GM12878 (cell line): Measurements from ENCODE around the gene BLNK. TPM values are rescaled to one million over a fixed set of nuclear protein-coding genes. Genes with fewer than 3 reads are reported as not detected.

Experiments
- ATAC-seq: fragments of 200-7000 bp; cut with Tn5 transposase; 3 replicates; pipeline ENCODE4 v1.9.1; 2020; ENCODE audit warnings: mild to moderate bottlenecking, moderate library complexity
- BruUV-seq: library from RNA; stranded (reverse); fragments of 400-500 nt; replicated peaks from 2 replicates; lab custom pipeline; 2021; lab: Mats Ljungman, UMichigan
- CTCF ChIA-PET: fragments of 300-600 bp; sonication (Branson Sonifier 250); formaldehyde crosslinking; extraction: SDS; loops from one replicate; lab custom pipeline; 2021; ENCODE audit warnings: inconsistent platforms; lab: Yijun Ruan, JAX
- POLR2A ChIA-PET: fragments of 350-600 bp; formaldehyde crosslinking; extraction: SDS; loops from one replicate; lab custom pipeline; 2021; ENCODE audit warnings: inconsistent platforms; lab: Charles Lee
- RAD21 ChIA-PET: fragments of 300-600 bp; sonication (Branson Sonifier 250); formaldehyde crosslinking; loops from one replicate; lab custom pipeline; 2023; ENCODE audit warnings: antibody characterized with exemption; ENCODE audit not compliant: unreplicated experiment; lab: Charles Lee
- SMC1A ChIA-PET: fragments of 300-600 bp; sonication (Branson Sonifier 250); formaldehyde crosslinking; loops from one replicate; lab custom pipeline; 2023; ENCODE audit not compliant: unreplicated experiment, uncharacterized antibody; lab: Charles Lee
- DNase-seq: peaks from one replicate; pipeline ENCODE4 v3.0.0-alpha.2; 2011; ENCODE audit warnings: low read depth, low spot score
- FAIRE-seq: peaks from 3 replicates; lab custom pipeline; 2011; peaks lifted over from hg19 to GRCh38; lab: Jason Lieb, UNC
- H2AFZ ChIP-seq: 2 replicates; pipeline ENCODE4 v1.6.0; 2011; ENCODE audit warnings: low read depth, low read length, control low read depth; ENCODE audit not compliant: control insufficient read depth
- H3K27ac ChIP-seq: 2 replicates; pipeline ENCODE4 v1.5.1; 2011; ENCODE audit warnings: control low read depth; ENCODE audit not compliant: control insufficient read depth, insufficient read depth
- H3K27me3 ChIP-seq, 2 experiments: replicated peaks in 1 of 2; 2 replicates each; pipeline versions ENCODE4 v1.6.0 to v1.6.1; 2011; ENCODE audit warnings: low read length in 1 of 2; ENCODE audit not compliant: control insufficient read depth in 2 of 2, insufficient read depth in 2 of 2
- H3K36me3 ChIP-seq, 2 experiments: 2 replicates each; pipeline ENCODE4 v1.5.1; 2011; ENCODE audit warnings: low read length in 1 of 2; ENCODE audit not compliant: control insufficient read depth in 2 of 2, insufficient read depth in 2 of 2
- H3K4me1 ChIP-seq: 2 replicates; pipeline ENCODE4 v1.6.1; 2011; ENCODE audit warnings: mild to moderate bottlenecking, low read length, moderate library complexity, mixed read lengths; ENCODE audit not compliant: control insufficient read depth, insufficient read depth
- H3K4me2 ChIP-seq: 2 replicates; pipeline ENCODE4 v1.6.0; 2011; ENCODE audit warnings: control low read depth; ENCODE audit not compliant: control insufficient read depth, insufficient read depth
- H3K4me3 ChIP-seq: fragments of 200-600 bp; sonication (generic); 2 replicates; pipeline ENCODE4 v1.5.1; 2016
- H3K79me2 ChIP-seq: 2 replicates; pipeline ENCODE4 v1.6.0; 2011; ENCODE audit warnings: low read length; ENCODE audit not compliant: control insufficient read depth, insufficient read depth
- H3K9ac ChIP-seq: 2 replicates; pipeline ENCODE4 v1.8.0; 2011; ENCODE audit warnings: low read length, control low read depth, mixed read lengths; ENCODE audit not compliant: control insufficient read depth, insufficient read depth
- H3K9me3 ChIP-seq: replicated peaks from 3 replicates; pipeline ENCODE4 v1.5.1; 2011; ENCODE audit warnings: mild to moderate bottlenecking, low read length; ENCODE audit not compliant: control insufficient read depth, insufficient read depth
- H4K20me1 ChIP-seq: 2 replicates; pipeline ENCODE4 v1.6.0; 2011; ENCODE audit not compliant: control insufficient read depth, insufficient read depth
- ATF7 ChIP-seq: fragments of 450-650 bp; IDR thresholded peaks from 2 replicates; pipeline ENCODE4 v1.6.1; 2016; ENCODE audit warnings: low read depth, mild to moderate bottlenecking
- CHD2 ChIP-seq: IDR thresholded peaks from 2 replicates; pipeline ENCODE4 v1.6.1; 2011; ENCODE audit warnings: low read depth, low read length, improper control_type of control experiment, borderline replicate concordance
- HCFC1 ChIP-seq: fragments of 150-350 bp; IDR thresholded peaks from 2 replicates; pipeline ENCODE4 v1.6.1; 2014; ENCODE audit warnings: low read length
- KDM1A ChIP-seq: fragments of 200-600 bp; sonication (generic); IDR thresholded peaks from 2 replicates; pipeline ENCODE4 v1.6.1; 2016; ENCODE audit warnings: borderline replicate concordance
- POLR2A ChIP-seq: IDR thresholded peaks from 2 replicates; pipeline ENCODE4 v1.6.1; 2011; ENCODE audit warnings: low read depth, mild to moderate bottlenecking, low read length
- POLR2AphosphoS5 ChIP-seq: IDR thresholded peaks from 2 replicates; pipeline ENCODE4 v1.6.1; 2011; ENCODE audit warnings: mild to moderate bottlenecking, low read length, inconsistent platforms
- RUNX3 ChIP-seq: IDR thresholded peaks from 2 replicates; pipeline ENCODE4 v1.6.1; 2012; ENCODE audit warnings: low read length, inconsistent platforms
- SIN3A ChIP-seq: IDR thresholded peaks from 2 replicates; pipeline ENCODE4 v1.6.1; 2012; ENCODE audit warnings: low read depth, low read length, improper control_type of control experiment
- SIX5 ChIP-seq: IDR thresholded peaks from 2 replicates; pipeline ENCODE4 v1.6.1; 2011; ENCODE audit warnings: mild to moderate bottlenecking, low read depth, low read length, moderate library complexity; ENCODE audit not compliant: severe bottlenecking
- SPI1 ChIP-seq: IDR thresholded peaks from 2 replicates; pipeline ENCODE4 v1.6.1; 2011; ENCODE audit warnings: low read depth, mild to moderate bottlenecking, low read length, moderate library complexity, borderline replicate concordance; ENCODE audit not compliant: insufficient read depth
- TCF12 ChIP-seq: IDR thresholded peaks from 2 replicates; pipeline ENCODE4 v1.6.1; 2011; ENCODE audit warnings: low read depth, mild to moderate bottlenecking, low read length
- WGBS: methylation state at CpG from one replicate; pipeline ENCODE4 v1.1.6; 2016; ENCODE audit warnings: low lambda C conversion rate; ENCODE audit not compliant: insufficient replicate concordance, insufficient coverage; ENCODE audit errors: missing lambda C conversion rate; 5-methylcytosine and 5-hydroxymethylcytosine counted together
- in situ Hi-C: fragments of 300-500 bp; cut with MboI; formaldehyde crosslinking; loops from 9 replicates; pipeline ENCODE4 v1.14.3; 2018; ENCODE audit warnings: mixed read lengths
- intact Hi-C: fragments of 100-400 bp; cut with micrococcal nuclease; formaldehyde crosslinking; loops from one replicate; pipeline ENCODE4 v1.14.2; 2022; ENCODE audit not compliant: unreplicated experiment
- polyA plus RNA-seq, 11 experiments: library from polyadenylated mRNA; depleted of rRNA in 4 of 11; unstranded in 6 of 11; stranded (reverse) in 5 of 11; fragments of >200 nt; fragmentation: Nextera tagmentation in 4 of 11; fragmentation: Illumina TruSeq in 1 of 11; extraction: Ambion mirVana in 4 of 11; extraction: Trizol in 1 of 11; gene quantifications; 1 replicate in 1 of 11; 2 replicates in 10 of 11; pipeline versions ENCODE4 v1.2.1 to v1.2.3, GENCODE V29; 2011 to 2016; ENCODE audit warnings: inconsistent platforms in 2 of 11, missing spikeins in 2 of 11, low read depth in 1 of 11
- total RNA-seq, 4 experiments: library from RNA; depleted of rRNA in 3 of 4; stranded (reverse); fragments of >200 nt in 3 of 4; fragmentation: Illumina TruSeq in 1 of 4; extraction: Trizol in 1 of 4; gene quantifications; 2 replicates each; pipeline versions ENCODE4 v1.2.1 to v1.2.3, GENCODE V29; 2013 to 2021
- TF ChIP-seq, protein P1 (sequence below): fragments of 450-650 bp; IDR thresholded peaks from 2 replicates; pipeline ENCODE4 v1.6.1; 2016; ENCODE audit warnings: mild to moderate bottlenecking
- TF ChIP-seq, protein P2 (sequence below): IDR thresholded peaks from 2 replicates; pipeline ENCODE4 v1.6.1; 2012; ENCODE audit warnings: low read depth, low read length, improper control_type of control experiment

The BLNK gene
- total and polyA plus RNA-seq, 10 of the 15 experiments (the other 5 are each of a cell fraction or from before 2014, with no cell fraction given): 79.5 to 201 (median 139) TPM

DNA sequence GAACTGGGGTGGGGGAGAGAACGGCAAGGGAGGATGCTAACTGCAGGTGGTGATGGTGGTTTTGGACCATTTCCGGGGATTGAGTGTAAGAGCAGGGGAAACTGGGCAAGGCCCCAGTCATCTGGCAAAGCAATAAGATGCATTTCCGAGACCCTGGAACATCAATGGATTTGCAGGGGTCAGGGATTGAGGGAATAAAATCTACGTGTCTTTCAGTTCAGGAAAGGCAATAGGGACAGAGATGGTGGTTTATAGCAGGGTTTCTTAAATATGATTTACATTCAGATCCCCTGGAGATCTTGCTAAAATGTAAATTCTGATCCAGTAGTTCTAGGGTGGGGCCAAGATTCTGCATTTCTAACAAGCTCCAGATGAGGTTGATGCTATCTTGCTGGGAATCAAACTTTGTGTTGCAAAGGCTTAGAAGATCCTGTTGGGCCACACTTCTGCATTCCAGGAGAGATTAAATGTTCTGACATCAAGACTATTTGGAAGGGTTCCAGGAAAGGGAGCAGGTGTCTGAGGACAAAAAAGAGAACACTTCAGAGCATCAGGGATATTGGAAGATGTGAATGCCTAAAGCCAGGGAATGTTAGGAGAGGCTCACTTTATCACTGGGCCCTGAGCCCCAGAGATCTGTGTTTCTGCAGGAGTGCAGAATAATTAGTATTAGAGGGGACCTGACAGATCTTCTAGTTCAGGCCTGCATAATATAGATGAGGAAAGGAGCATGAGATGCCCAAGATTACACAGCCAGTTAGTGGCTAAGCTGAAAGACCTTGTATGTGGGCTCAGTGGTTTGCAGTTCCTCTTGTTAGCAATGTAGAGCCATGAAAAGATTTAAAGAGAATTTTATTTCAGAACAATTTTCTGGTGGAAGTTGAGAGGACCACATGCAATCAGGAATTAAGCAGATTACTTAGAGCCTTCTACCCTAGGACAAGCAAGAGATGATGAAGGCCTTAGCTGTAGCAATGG, 32.4 kb downstream of the BLNK start:
- ChIA-PET RAD21 (interaction anchor here (1.0 to 14.2 kb wide), 6 partner anchors 10 to 222 kb away, joined by 3 to 428 read pairs (median 4); no protein-coding TSS in a partner anchor), CTCF (interaction anchor here (4.9 to 23.4 kb wide), 3 partner anchors 9 to 56 kb away, joined by 24 to 790 read pairs (median 219); partner anchors contain the start of gene BLNK), SMC1A (interaction anchor here (0.9 to 3.8 kb wide), 5 partner anchors 9 to 53 kb away, joined by 3 to 34 read pairs (median 20); partner anchors contain the start of gene BLNK), POLR2A (interaction anchor here (1.0 to 1.5 kb wide), 4 partner anchors 10 to 53 kb away, joined by 3 to 8 read pairs (median 4); partner anchors contain the start of gene BLNK)
- WGBS: 56% methylated on average over 4 of the region's 4 CpGs
- Histone ChIP-seq H3K4me3 (no peak overlapping the region), H3K27ac (0 out of 2 replicates have a peak overlapping the region, but pooled peaks have one; percentile 13), H3K9ac (no peak overlapping the region), H3K27me3 (no peaks in the 10 kb centered on the region), H2AFZ (no peak overlapping the region), H3K4me2 (no peak overlapping the region), H4K20me1 (no peaks in the 10 kb centered on the region), H3K36me3 (peaks cover 36 to 64% of the 10 kb centered on the region in 2 experiments), H3K4me1 (peaks cover 46% of the 10 kb centered on the region), H3K9me3 (no peaks in the 10 kb centered on the region), H3K79me2 (peaks cover 71% of the 10 kb centered on the region)
- DNase-seq (no peak), FAIRE-seq (no peak), ATAC-seq (no peak)
- in situ Hi-C loops (no loop called here), intact Hi-C loops (no loop called here)
- TF ChIP-seq POLR2A (no peak), POLR2AphosphoS5 (no peak), TCF12 (no peak), SPI1 (peak; percentile 51; the same call in 1 of the 2 replicates), HCFC1 (no peak), KDM1A (no peak), ATF7 (no peak), SIN3A (no peak), CHD2 (no peak), RUNX3 (peak; percentile 38), SIX5 (no peak)
- TF ChIP-seq, protein P1, sequence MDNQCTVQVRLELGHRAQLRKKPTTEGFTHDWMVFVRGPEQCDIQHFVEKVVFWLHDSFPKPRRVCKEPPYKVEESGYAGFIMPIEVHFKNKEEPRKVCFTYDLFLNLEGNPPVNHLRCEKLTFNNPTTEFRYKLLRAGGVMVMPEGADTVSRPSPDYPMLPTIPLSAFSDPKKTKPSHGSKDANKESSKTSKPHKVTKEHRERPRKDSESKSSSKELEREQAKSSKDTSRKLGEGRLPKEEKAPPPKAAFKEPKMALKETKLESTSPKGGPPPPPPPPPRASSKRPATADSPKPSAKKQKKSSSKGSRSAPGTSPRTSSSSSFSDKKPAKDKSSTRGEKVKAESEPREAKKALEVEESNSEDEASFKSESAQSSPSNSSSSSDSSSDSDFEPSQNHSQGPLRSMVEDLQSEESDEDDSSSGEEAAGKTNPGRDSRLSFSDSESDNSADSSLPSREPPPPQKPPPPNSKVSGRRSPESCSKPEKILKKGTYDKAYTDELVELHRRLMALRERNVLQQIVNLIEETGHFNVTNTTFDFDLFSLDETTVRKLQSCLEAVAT: no peak
- TF ChIP-seq, protein P2, sequence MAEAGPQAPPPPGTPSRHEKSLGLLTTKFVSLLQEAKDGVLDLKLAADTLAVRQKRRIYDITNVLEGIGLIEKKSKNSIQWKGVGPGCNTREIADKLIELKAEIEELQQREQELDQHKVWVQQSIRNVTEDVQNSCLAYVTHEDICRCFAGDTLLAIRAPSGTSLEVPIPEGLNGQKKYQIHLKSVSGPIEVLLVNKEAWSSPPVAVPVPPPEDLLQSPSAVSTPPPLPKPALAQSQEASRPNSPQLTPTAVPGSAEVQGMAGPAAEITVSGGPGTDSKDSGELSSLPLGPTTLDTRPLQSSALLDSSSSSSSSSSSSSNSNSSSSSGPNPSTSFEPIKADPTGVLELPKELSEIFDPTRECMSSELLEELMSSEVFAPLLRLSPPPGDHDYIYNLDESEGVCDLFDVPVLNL: no peak
- no TSS peak for BruUV-seq
